Thyroid gland (tissue), 4 donors: ENCODE data around the gene PCDHGA5.

Experiments
- POLR2A ChIP-seq, 2 donors: fragments of 450-650 bp; IDR thresholded peaks; one replicate each; pipeline ENCODE4 v1.6.1; 2017; ENCODE audit warnings: antibody characterized with exemption in 2 of 2, mild to moderate bottlenecking in 2 of 2, moderate library complexity in 1 of 2
- TF ChIP-seq, protein P1 (sequence below), 6 experiments: fragments of 200-600 bp in 3 of 6; fragments of 450-650 bp in 3 of 6; sonication (generic) in 3 of 6; IDR thresholded peaks; one replicate each; pipeline ENCODE4 v1.5.1; 2016 to 2019; ENCODE audit warnings: antibody characterized with exemption in 6 of 6, mild to moderate bottlenecking in 2 of 6, inconsistent platforms in 1 of 6, moderate library complexity in 1 of 6

DNA sequence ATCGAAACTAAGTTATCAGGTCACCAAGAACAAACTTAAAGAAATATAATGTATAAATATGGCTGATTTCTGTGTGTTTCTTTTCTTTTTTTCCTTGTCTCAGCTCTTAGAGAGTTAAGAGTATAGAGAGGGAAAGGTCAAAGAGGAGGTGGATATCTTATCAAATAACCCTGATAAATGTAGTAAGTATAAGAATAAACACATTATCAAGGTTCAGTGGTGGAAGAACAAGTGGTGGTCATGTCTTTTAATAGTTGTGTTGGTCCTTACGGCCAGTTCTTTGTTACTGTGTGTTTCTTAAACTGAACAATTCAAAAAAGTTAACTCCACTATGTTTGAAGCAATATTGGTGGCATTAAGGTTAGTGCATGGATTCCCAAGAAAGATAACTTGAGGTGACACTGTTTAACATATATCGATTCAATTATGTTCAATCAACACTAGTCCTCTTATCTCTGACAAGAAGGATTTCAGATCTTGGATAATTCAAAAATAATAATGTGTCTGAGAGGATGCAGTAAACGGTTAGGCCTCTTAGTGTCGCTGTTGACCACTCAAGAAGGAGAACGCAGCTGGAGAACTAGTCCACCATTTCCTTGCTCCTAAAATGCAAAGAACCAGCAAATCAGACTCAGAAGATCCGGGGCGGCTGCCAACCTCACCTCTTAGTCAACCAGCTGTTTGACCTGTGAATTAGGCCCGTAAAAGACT, 20.6 kb upstream of the PCDHGA5 start, which contains the start of gene PCDHGA3:
- TF ChIP-seq POLR2A (IDR thresholded peaks at IDR 0.05) = no peak
- TF ChIP-seq, protein P1, sequence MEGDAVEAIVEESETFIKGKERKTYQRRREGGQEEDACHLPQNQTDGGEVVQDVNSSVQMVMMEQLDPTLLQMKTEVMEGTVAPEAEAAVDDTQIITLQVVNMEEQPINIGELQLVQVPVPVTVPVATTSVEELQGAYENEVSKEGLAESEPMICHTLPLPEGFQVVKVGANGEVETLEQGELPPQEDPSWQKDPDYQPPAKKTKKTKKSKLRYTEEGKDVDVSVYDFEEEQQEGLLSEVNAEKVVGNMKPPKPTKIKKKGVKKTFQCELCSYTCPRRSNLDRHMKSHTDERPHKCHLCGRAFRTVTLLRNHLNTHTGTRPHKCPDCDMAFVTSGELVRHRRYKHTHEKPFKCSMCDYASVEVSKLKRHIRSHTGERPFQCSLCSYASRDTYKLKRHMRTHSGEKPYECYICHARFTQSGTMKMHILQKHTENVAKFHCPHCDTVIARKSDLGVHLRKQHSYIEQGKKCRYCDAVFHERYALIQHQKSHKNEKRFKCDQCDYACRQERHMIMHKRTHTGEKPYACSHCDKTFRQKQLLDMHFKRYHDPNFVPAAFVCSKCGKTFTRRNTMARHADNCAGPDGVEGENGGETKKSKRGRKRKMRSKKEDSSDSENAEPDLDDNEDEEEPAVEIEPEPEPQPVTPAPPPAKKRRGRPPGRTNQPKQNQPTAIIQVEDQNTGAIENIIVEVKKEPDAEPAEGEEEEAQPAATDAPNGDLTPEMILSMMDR (IDR thresholded peaks at IDR 0.05) = peak in 1 of 6 experiments; percentile 14
